Activated CD4-positive, alpha-beta T cell treated with anti-CD3 and anti-CD28 coated beads, Interleukin-2, amount 10 ng/mL, durations not matched to agents 7 days and 5 days (primary cell): ENCODE results near the gene RAC3. TPM values are rescaled to one million over a fixed set of nuclear protein-coding genes. Genes with fewer than 3 reads are reported as not detected.

Experiments used
- CTCF ChIA-PET: fragments of 350-600 bp; sonication (Branson Sonifier 250); formaldehyde crosslinking; loops from one replicate; lab custom pipeline; 2021; ENCODE audit warnings: antibody characterized with exemption; lab: Charles Lee
- POLR2A ChIA-PET: fragments of 350-600 bp; sonication (Branson Sonifier 250); formaldehyde crosslinking; loops from one replicate; lab custom pipeline; 2021; ENCODE audit warnings: antibody characterized with exemption; lab: Charles Lee
- DNase-seq: peaks from one replicate; pipeline ENCODE4 v3.0.0-alpha.2; 2020
- H3K27ac Mint-ChIP-seq: one replicate; pipeline ENCODE4 v1.8.0; 2021; ENCODE audit warnings: mild to moderate bottlenecking, moderate library complexity, mixed read lengths
- H3K27me3 Mint-ChIP-seq: one replicate; pipeline ENCODE4 v1.8.0; 2021; ENCODE audit warnings: mixed read lengths
- H3K36me3 Mint-ChIP-seq: one replicate; pipeline ENCODE4 v1.8.0; 2021; ENCODE audit warnings: low read depth, mixed read lengths
- H3K4me1 Mint-ChIP-seq: one replicate; pipeline ENCODE4 v1.8.0; 2021; ENCODE audit warnings: mixed read lengths
- H3K4me3 Mint-ChIP-seq: one replicate; pipeline ENCODE4 v1.8.0; 2021; ENCODE audit warnings: mild to moderate bottlenecking, moderate library complexity, mixed read lengths
- H3K9me3 Mint-ChIP-seq: one replicate; pipeline ENCODE4 v1.8.0; 2021; ENCODE audit warnings: mixed read lengths
- total RNA-seq, 2 experiments: library from RNA; stranded (reverse); gene quantifications; one replicate each; pipeline ENCODE4 v1.2.3, GENCODE V29; 2021

RAC3 gene
- total RNA-seq, result 10 to 100 TPM; 12.2 to 13.7 TPM

GRCh38 chr17:82031303-82031884 is at the start of gene RAC3:
Gene RAC3, plus strand, starts transcription at chr17:82031678. Its CDS starts 84 bp downstream, at chr17:82031762.
- no peak for DNase-seq
- Mint-ChIP-seq H3K4me3 (peak within 1 kb of the TSS; percentile 74), H3K4me1 (peaks cover 30% of the 10 kb centered on the region), H3K9me3 (no peaks in the 10 kb centered on the region), H3K36me3 (peaks cover 17% of the 10 kb centered on the region), H3K27ac (peak within 1 kb of the TSS; percentile 76), H3K27me3 (no peaks in the 10 kb centered on the region)
- POLR2A ChIA-PET, result interaction anchor here (0.8 kb wide), 1 partner anchor 74 kb away, joined by 3 read pairs; no protein-coding TSS in a partner anchor
- CTCF ChIA-PET, result interaction anchor here (0.6 to 3.0 kb wide), 9 partner anchors 9 to 462 kb away, joined by 3 to 21 read pairs (median 4); partner anchors contain the start of genes CENPX and LRRC45

- Mint-ChIP-seq H3K4me3 (no peak overlapping the region), H3K27ac (no peak overlapping the region), H3K36me3 (peaks cover 36% of the 10 kb centered on the region), H3K4me1 (peaks cover 49% of the 10 kb centered on the region), H3K9me3 (no peaks in the 10 kb centered on the region), H3K27me3 (no peaks in the 10 kb centered on the region)
- no peak for DNase-seq
- ChIA-PET CTCF (interaction anchor here (0.6 to 1.5 kb wide), 4 partner anchors 47 to 678 kb away, joined by 3 to 4 read pairs (median 3); partner anchors contain the start of gene DCXR), POLR2A (no interaction called here)
These were observed 48.4 kb upstream of the RAC3 start for GRCh38 chr17:81983011-81983638.

- Mint-ChIP-seq H3K4me3 (no peak overlapping the region), H3K27me3 (no peaks in the 10 kb centered on the region), H3K9me3 (no peaks in the 10 kb centered on the region), H3K36me3 (peaks cover 34% of the 10 kb centered on the region), H3K4me1 (peaks cover 45% of the 10 kb centered on the region), H3K27ac (no peak overlapping the region)
- no peak for DNase-seq
- POLR2A ChIA-PET, result no interaction called here
- CTCF ChIA-PET, result interaction anchor here (0.6 to 1.5 kb wide), 3 partner anchors 47 to 678 kb away, joined by 3 read pairs; no protein-coding TSS in a partner anchor
These were observed 47.7 kb upstream of the RAC3 start for GRCh38 chr17:81983639-81984373.

DNA sequence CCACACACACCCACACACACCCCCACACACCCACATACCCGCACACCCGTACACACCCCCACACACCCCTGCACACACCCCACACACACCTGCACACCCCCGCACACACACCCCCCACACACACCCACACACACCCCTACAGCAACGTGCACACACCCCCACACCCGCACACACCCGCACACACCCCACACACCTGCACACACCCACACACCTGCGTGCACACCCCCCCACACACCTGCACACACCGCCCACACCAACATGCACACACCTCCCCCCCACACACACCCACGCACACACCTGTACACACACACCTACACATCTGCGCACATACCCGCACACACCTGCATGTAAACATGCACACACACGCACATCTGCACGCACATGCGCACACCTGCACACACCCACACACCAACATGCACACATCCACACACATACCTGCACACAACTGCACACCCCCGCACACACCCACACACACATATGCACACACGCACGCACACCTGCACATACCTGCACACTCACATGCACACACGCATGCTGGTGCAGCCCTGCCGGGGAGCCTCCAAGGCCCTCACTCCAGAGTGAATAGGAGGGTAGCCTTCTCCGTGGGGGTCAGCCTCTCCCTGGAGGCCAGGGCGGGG is 46.6 kb upstream of the RAC3 start:
- Mint-ChIP-seq H3K9me3 (no peaks in the 10 kb centered on the region), H3K4me3 (no peak overlapping the region), H3K27ac (peak overlapping the region; percentile 2), H3K4me1 (peaks cover 35% of the 10 kb centered on the region), H3K27me3 (no peaks in the 10 kb centered on the region), H3K36me3 (peaks cover 27% of the 10 kb centered on the region)
- ChIA-PET POLR2A (no interaction called here), CTCF (interaction anchor here (0.9 to 1.0 kb wide), 2 partner anchors 8 to 36 kb away, joined by 3 to 4 read pairs; no protein-coding TSS in a partner anchor)
- DNase-seq, result no peak

DNA sequence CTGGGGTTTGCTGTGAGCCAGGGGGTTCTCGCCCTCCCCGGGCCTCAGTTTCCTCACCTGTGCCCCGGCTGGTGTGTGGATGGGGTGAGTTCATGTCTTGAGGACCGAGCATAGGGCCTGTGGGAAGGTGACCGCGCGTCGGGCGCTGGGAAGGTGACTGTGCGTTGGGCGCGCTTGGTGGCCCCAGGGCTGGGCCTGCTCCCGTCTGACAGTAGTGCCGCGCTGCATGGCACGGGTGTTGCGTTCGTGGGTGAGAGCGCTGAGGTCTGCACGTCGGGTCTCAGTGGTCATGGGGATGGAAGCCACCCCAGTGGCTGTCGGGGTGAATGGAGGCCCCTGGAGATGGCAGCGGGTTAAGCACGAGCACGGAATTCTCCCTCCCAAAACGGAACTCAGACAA is 44.9 kb upstream of the RAC3 start:
- Mint-ChIP-seq H3K27ac (no peak overlapping the region), H3K36me3 (peaks cover 19% of the 10 kb centered on the region), H3K4me3 (no peak overlapping the region), H3K27me3 (no peaks in the 10 kb centered on the region), H3K4me1 (peaks cover 23% of the 10 kb centered on the region), H3K9me3 (no peaks in the 10 kb centered on the region)
- DNase-seq, result no peak
- ChIA-PET CTCF (interaction anchor here (1.1 kb wide), 1 partner anchor 27 kb away, joined by 4 read pairs; no protein-coding TSS in a partner anchor), POLR2A (no interaction called here)

DNA sequence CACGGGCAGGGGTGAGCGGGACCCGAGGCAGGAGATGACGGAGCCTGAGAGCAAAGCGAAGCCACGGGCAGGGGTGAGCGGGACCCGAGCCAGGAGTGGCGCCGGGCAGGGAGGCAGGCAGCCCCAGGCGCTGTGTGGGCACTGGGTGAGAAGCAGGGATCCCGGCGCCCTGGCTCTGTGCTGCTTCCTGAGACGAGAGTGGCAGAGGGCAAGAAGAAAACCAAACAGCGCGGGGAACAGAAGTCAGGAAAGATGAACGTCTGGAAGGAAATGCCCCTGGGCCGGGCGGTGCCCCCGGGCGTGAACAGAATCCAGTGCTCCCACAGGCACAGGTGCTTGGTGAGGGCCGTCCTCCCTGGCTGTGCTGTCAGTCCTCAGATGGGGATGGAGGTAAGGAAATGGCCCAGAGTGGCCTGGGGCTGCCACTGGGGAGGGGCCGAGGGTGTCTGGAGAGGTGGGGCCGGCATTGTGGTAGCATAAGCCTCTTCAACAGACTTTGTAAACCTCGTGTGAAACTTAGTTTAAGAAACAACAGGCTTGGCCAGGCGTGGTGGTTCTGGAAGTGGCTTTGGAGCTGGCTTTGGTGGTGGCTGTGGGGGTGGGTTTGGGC is 44.2 kb upstream of the RAC3 start:
- ChIA-PET POLR2A (no interaction called here), CTCF (no interaction called here)
- H3K4me3 Mint-ChIP-seq, result no peak overlapping the region
- no peaks in the 10 kb centered on the region for H3K27me3 Mint-ChIP-seq
- H3K27ac Mint-ChIP-seq, result no peak overlapping the region
- DNase-seq, result no peak
- H3K9me3 Mint-ChIP-seq, result no peaks in the 10 kb centered on the region
- peaks cover 19% of the 10 kb centered on the region for H3K36me3 Mint-ChIP-seq
- H3K4me1 Mint-ChIP-seq, result peaks cover 19% of the 10 kb centered on the region

- no peak overlapping the region for H3K27ac Mint-ChIP-seq
- H3K9me3 Mint-ChIP-seq, result no peaks in the 10 kb centered on the region
- ChIA-PET POLR2A (no interaction called here), CTCF (interaction anchor here (0.9 to 1.7 kb wide), 2 partner anchors 13 to 31 kb away, joined by 3 read pairs; no protein-coding TSS in a partner anchor)
- peaks cover 6% of the 10 kb centered on the region for H3K36me3 Mint-ChIP-seq
- H3K27me3 Mint-ChIP-seq, result no peaks in the 10 kb centered on the region
- H3K4me1 Mint-ChIP-seq, result peaks cover 4% of the 10 kb centered on the region
- no peak overlapping the region for H3K4me3 Mint-ChIP-seq
- DNase-seq, result no peak
These were observed 40.4 kb upstream of the RAC3 start for GRCh38 chr17:81990836-81991683.

DNA sequence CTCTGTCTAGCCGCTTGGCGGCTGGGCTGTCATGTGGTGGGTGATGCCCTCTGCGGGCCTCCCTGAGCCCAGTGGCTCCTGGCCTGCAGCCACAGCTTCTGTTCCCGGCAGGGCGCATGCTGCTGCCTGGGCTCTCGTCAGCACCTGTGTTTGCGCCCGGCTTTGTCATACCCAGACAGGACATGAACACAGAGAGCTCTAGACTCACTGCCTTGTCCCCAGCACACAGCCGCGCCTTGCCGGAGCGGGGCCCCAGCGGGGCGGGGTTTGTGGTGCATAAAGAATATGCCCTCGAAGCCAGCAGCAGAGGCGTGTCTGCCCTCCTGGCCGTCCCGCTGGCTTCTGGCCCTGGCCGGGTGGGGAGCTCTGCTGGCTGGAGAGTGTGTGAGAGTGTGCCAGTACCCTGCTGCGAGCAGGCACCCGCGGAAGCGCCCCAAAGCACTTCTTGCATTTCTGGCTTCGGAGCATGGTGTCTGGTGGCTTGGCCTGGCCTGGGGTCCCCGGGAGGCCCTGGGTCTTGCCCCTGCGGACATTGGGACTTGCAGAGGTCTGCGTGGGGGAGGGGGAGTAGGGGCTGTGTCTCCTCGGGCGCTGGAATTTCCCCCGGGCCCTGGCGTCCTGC is 39.7 kb upstream of the RAC3 start:
- no peak for DNase-seq
- Mint-ChIP-seq H3K4me3 (no peak overlapping the region), H3K27me3 (no peaks in the 10 kb centered on the region), H3K9me3 (no peaks in the 10 kb centered on the region), H3K4me1 (peaks cover 4% of the 10 kb centered on the region), H3K27ac (no peak overlapping the region), H3K36me3 (peaks cover 1% of the 10 kb centered on the region)
- ChIA-PET POLR2A (no interaction called here), CTCF (no interaction called here)

- CTCF ChIA-PET, result interaction anchor here (0.5 kb wide), 1 partner anchor 438 kb away, joined by 3 read pairs; no protein-coding TSS in a partner anchor
These were observed 39.0 kb upstream of the RAC3 start for GRCh38 chr17:81992306-81993102.

DNA sequence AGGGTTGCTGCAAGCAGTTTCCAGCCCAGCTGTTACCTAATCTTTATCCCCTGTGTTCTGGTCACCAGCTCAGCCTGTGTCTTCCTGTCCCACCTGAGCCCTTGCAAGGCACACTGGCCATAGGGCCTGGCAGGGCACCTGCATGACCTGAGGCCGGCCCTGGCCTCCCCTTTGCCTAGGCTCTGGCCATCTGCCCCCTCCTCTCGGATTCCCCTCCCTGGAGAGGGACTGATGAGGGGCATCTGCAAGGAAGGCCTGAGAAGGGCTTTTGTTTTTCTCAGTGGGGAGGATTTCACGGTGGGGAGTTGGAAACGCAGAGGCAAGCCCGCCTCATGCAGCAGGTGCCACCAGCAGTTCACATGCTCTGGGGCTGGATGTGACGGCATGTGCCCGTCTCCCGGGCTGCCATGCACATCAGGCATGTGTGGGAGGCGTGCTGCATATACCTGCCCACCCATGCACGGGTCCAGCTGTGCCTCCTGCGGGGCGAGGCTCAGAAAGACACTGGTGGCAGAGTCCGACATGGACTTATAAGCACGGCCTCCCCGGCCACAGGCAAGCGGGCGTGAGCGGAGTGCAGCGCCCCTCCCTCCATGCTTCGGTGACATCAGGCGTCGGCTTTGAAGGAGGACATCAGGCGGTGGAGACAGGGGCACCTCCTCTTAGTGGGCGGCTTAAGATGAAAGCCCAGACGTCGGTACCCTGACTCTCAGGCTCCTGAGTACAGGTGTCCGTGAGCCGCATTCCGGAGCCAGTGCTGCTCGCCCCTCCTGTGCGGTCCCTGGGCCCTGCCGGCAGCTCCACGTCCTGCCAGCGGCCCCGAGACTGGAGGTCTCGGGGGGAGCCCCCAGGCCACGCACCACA is 37.5 kb upstream of the RAC3 start:
- Mint-ChIP-seq H3K4me3 (no peak overlapping the region), H3K36me3 (no peaks in the 10 kb centered on the region), H3K4me1 (peaks cover 2% of the 10 kb centered on the region), H3K27ac (no peak overlapping the region), H3K9me3 (no peaks in the 10 kb centered on the region), H3K27me3 (no peaks in the 10 kb centered on the region)
- ChIA-PET POLR2A (no interaction called here), CTCF (interaction anchor here (1.1 kb wide), 1 partner anchor 232 kb away, joined by 5 read pairs; no protein-coding TSS in a partner anchor)
- no peak for DNase-seq

More at GRCh38 chr17:81992306-81993102, 39.0 kb upstream of the RAC3 start:
- Mint-ChIP-seq H3K36me3 (peaks cover 1% of the 10 kb centered on the region), H3K4me1 (peaks cover 2% of the 10 kb centered on the region), H3K9me3 (no peaks in the 10 kb centered on the region), H3K4me3 (no peak overlapping the region), H3K27ac (no peak overlapping the region), H3K27me3 (no peaks in the 10 kb centered on the region)
- POLR2A ChIA-PET, result no interaction called here
- no peak for DNase-seq
